Inflammatory macrophage (primary cell): ENCODE measurements around the gene NETO2.
A peak's percentile ranks its signal among the peaks of the same experiment; 100 is the strongest.
"Not testable (repeated sequence)": the region's sequence is repeated elsewhere in the genome, so short reads cannot be mapped to it uniquely, and the experiment has no call there.

Experiments
- DNase-seq, 2 donors: peaks; one replicate each; pipeline ENCODE4 v3.0.0-alpha.2; 2020 to 2022

The NETO2 gene

GRCh38 chr16:47134550-47134949 is 9.2 kb downstream of the NETO2 start:
- DNase-seq, result no peak

- no peak for DNase-seq
These were observed 11.4 kb downstream of the NETO2 start for GRCh38 chr16:47132308-47132707.

- DNase-seq, result no peak
These were observed 13.8 kb downstream of the NETO2 start for GRCh38 chr16:47129755-47130435.

- no peak for DNase-seq
These were observed 16.2 kb downstream of the NETO2 start for GRCh38 chr16:47127541-47127940.

GRCh38 chr16:47125757-47126156 is 18.0 kb downstream of the NETO2 start:
- no peak for DNase-seq

- no peak for DNase-seq
These were observed 30.6 kb downstream of the NETO2 start for GRCh38 chr16:47113130-47113529.

- no peak for DNase-seq
These were observed 32.8 kb downstream of the NETO2 start for GRCh38 chr16:47110939-47111338.

- peak; percentile 23 to 40 for DNase-seq
These were observed 34.4 kb downstream of the NETO2 start for GRCh38 chr16:47109361-47109760.

GRCh38 chr16:47102921-47103320 is 40.8 kb downstream of the NETO2 start:
- not testable (repeated sequence) for DNase-seq

GRCh38 chr16:47097154-47097553 is 46.6 kb downstream of the NETO2 start:
- DNase-seq, result not testable (repeated sequence)

GRCh38 chr16:47096297-47096696 is 47.4 kb downstream of the NETO2 start:
- no peak for DNase-seq

- DNase-seq, result no peak
These were observed 59.5 kb downstream of the NETO2 start for GRCh38 chr16:47084198-47084597.

- DNase-seq, result no peak
These were observed 61.5 kb downstream of the NETO2 start for GRCh38 chr16:47082099-47082865.

GRCh38 chr16:47081115-47081514 is 62.6 kb downstream of the NETO2 start:
- DNase-seq, result no peak

GRCh38 chr16:47079860-47080259 is 63.9 kb downstream of the NETO2 start:
- no peak for DNase-seq

GRCh38 chr16:47073223-47074155 is 70.3 kb downstream of the NETO2 start:
- DNase-seq, result no peak

GRCh38 chr16:47072158-47072557 is 71.6 kb downstream of the NETO2 start:
- no peak for DNase-seq

GRCh38 chr16:47069841-47070584 is 73.7 kb downstream of the NETO2 start:
- no peak for DNase-seq

GRCh38 chr16:47069313-47069712 is 74.4 kb downstream of the NETO2 start:
- DNase-seq, result no peak

- DNase-seq, result no peak
These were observed 76.5 kb downstream of the NETO2 start for GRCh38 chr16:47067203-47067602.

- no peak for DNase-seq
These were observed 77.7 kb downstream of the NETO2 start for GRCh38 chr16:47065766-47066688.
